Measurements from ENCODE around the gene TRIL.
A peak's percentile ranks its signal among the peaks of the same experiment; 100 is the strongest.

- TF ChIP-seq, protein P1, sequence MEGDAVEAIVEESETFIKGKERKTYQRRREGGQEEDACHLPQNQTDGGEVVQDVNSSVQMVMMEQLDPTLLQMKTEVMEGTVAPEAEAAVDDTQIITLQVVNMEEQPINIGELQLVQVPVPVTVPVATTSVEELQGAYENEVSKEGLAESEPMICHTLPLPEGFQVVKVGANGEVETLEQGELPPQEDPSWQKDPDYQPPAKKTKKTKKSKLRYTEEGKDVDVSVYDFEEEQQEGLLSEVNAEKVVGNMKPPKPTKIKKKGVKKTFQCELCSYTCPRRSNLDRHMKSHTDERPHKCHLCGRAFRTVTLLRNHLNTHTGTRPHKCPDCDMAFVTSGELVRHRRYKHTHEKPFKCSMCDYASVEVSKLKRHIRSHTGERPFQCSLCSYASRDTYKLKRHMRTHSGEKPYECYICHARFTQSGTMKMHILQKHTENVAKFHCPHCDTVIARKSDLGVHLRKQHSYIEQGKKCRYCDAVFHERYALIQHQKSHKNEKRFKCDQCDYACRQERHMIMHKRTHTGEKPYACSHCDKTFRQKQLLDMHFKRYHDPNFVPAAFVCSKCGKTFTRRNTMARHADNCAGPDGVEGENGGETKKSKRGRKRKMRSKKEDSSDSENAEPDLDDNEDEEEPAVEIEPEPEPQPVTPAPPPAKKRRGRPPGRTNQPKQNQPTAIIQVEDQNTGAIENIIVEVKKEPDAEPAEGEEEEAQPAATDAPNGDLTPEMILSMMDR (conservative IDR thresholded peaks at IDR 0.05; ENCODE audit: low read length), result peak; percentile 84
- no peak for TF ChIP-seq EZH2phosphoT487 (IDR thresholded peaks at IDR 0.05; ENCODE audit: borderline replicate concordance, low read depth, low read length)
Observed at GRCh38 chr7:28921822-28922221, 36.3 kb downstream of the TRIL start.
